Tongue (tissue), 2 donors: ENCODE data around the gene IMPDH1. TPM values are rescaled to one million over a fixed set of nuclear protein-coding genes. Genes with fewer than 3 reads are reported as not detected.
A peak's percentile ranks its signal among the peaks of the same experiment; 100 is the strongest.

ENCODE experiments used
- DNase-seq: peaks from one replicate; pipeline ENCODE4 v3.0.0-alpha.2; 2015
- total RNA-seq: library from RNA; depleted of rRNA; stranded (reverse); fragments of >200 nt; gene quantifications from one replicate; pipeline ENCODE4 v1.2.3, GENCODE V29; 2014

Gene IMPDH1
- total RNA-seq, 1 donor from 2014 or later, result 15.4 TPM

GRCh38 chr7:128405471-128406313 is 4.1 kb downstream of the IMPDH1 start:
- peak; percentile 74 for DNase-seq

- peak; percentile 25 for DNase-seq
Observed at GRCh38 chr7:128404886-128405470, 4.8 kb downstream of the IMPDH1 start.

- no peak for DNase-seq
Observed at GRCh38 chr7:128404143-128404681, 5.6 kb downstream of the IMPDH1 start.

GRCh38 chr7:128403676-128404075 is 6.1 kb downstream of the IMPDH1 start:
- no peak for DNase-seq

- no peak for DNase-seq
Observed at GRCh38 chr7:128402356-128402755, 7.4 kb downstream of the IMPDH1 start.

GRCh38 chr7:128400566-128400965 is 9.2 kb downstream of the IMPDH1 start:
- no peak for DNase-seq

GRCh38 chr7:128399991-128400390 is 9.8 kb downstream of the IMPDH1 start:
- no peak for DNase-seq

- DNase-seq, result no peak
Observed at GRCh38 chr7:128398841-128399135, 11.0 kb downstream of the IMPDH1 start.

GRCh38 chr7:128398016-128398840 is 11.6 kb downstream of the IMPDH1 start:
- DNase-seq, result peak; percentile 71

GRCh38 chr7:128396357-128396756 is 13.4 kb downstream of the IMPDH1 start:
- no peak for DNase-seq

- no peak for DNase-seq
Observed at GRCh38 chr7:128395748-128396147, 14.0 kb downstream of the IMPDH1 start.

GRCh38 chr7:128394904-128395496 is 14.8 kb downstream of the IMPDH1 start:
- no peak for DNase-seq

GRCh38 chr7:128393526-128394330 is 16.1 kb downstream of the IMPDH1 start:
- DNase-seq, result no peak

GRCh38 chr7:128392446-128393327 is 17.1 kb downstream of the IMPDH1 start:
- DNase-seq, result no peak

- DNase-seq, result no peak
Observed at GRCh38 chr7:128391805-128392204, 18.0 kb downstream of the IMPDH1 start.

GRCh38 chr7:128390871-128391565 is 18.8 kb downstream of the IMPDH1 start:
- no peak for DNase-seq

GRCh38 chr7:128389618-128390329 is 20.0 kb downstream of the IMPDH1 start:
- DNase-seq, result no peak

- no peak for DNase-seq
Observed at GRCh38 chr7:128389085-128389617, 20.6 kb downstream of the IMPDH1 start.

- no peak for DNase-seq
Observed at GRCh38 chr7:128388145-128388485, 21.7 kb downstream of the IMPDH1 start.
